ENCODE measurements around the gene IPO5.

IPO5 gene

GRCh38 chr13:97986835-97987234 lies 33.4 kb downstream of the IPO5 start:
- no peak for TF ChIP-seq CTCF (IDR thresholded peaks at IDR 0.05)

GRCh38 chr13:97999653-98000052 lies 46.2 kb downstream of the IPO5 start:
- TF ChIP-seq CTCF (IDR thresholded peaks at IDR 0.05): no peak

GRCh38 chr13:98004107-98004506 lies 50.6 kb downstream of the IPO5 start:
- TF ChIP-seq CTCF (IDR thresholded peaks at IDR 0.05): no peak

- no peak for TF ChIP-seq CTCF (IDR thresholded peaks at IDR 0.05)
Measured at GRCh38 chr13:98007001-98007400, 53.5 kb downstream of the IPO5 start.

- no peak for TF ChIP-seq CTCF (IDR thresholded peaks at IDR 0.05)
Measured at GRCh38 chr13:98013241-98013640, 59.8 kb downstream of the IPO5 start.

GRCh38 chr13:98014766-98015165 lies 61.3 kb downstream of the IPO5 start:
- no peak for TF ChIP-seq CTCF (IDR thresholded peaks at IDR 0.05)

- TF ChIP-seq CTCF (IDR thresholded peaks at IDR 0.05): no peak
Measured at GRCh38 chr13:98018293-98018692, 64.8 kb downstream of the IPO5 start.

GRCh38 chr13:98019186-98019585 lies 65.7 kb downstream of the IPO5 start:
- TF ChIP-seq CTCF (IDR thresholded peaks at IDR 0.05): no peak
